Common myeloid progenitor, CD34-positive (primary cell): Measurements from ENCODE around the gene TNIP1.
A peak's percentile ranks its signal among the peaks of the same experiment; 100 is the strongest.

Source experiments
- CTCF ChIA-PET: fragments of 350-600 bp; sonication (Branson Sonifier 250); formaldehyde crosslinking; loops from one replicate; lab custom pipeline; 2021; ENCODE audit warnings: antibody characterized with exemption; lab: Charles Lee
- POLR2A ChIA-PET: fragments of 350-600 bp; sonication (Branson Sonifier 250); formaldehyde crosslinking; loops from one replicate; lab custom pipeline; 2021; ENCODE audit warnings: antibody characterized with exemption; lab: Charles Lee
- DNase-seq, 3 donors: peaks; one replicate each; pipeline versions ENCODE4 v3.0.0 to v3.0.0-alpha.2; 2013
- H3K27ac ChIP-seq, 2 experiments: 1 replicate in 1 of 2; 2 replicates in 1 of 2; pipeline ENCODE4 v1.7.0; 2013; ENCODE audit warnings: inconsistent platforms in 2 of 2, low read length in 2 of 2, mild to moderate bottlenecking in 2 of 2, low read depth in 1 of 2, moderate library complexity in 1 of 2; ENCODE audit not compliant: severe bottlenecking in 2 of 2, insufficient read depth in 1 of 2, poor library complexity in 1 of 2
- H3K27me3 ChIP-seq, 5 experiments: replicated peaks in 2 of 5; 1 replicate in 3 of 5; 2 replicates in 2 of 5; pipeline versions ENCODE4 v1.6.1 to v1.7.0; 2013; ENCODE audit warnings: low read length in 4 of 5, mild to moderate bottlenecking in 2 of 5, moderate library complexity in 2 of 5, inconsistent platforms in 1 of 5; ENCODE audit not compliant: insufficient read depth in 5 of 5, control insufficient read depth in 4 of 5
- H3K36me3 ChIP-seq, 4 experiments: 1 replicate in 2 of 4; 2 replicates in 2 of 4; pipeline versions ENCODE4 v1.6.1 to v1.7.0; 2013; ENCODE audit warnings: low read length in 3 of 4, control low read depth in 1 of 4, mild to moderate bottlenecking in 1 of 4; ENCODE audit not compliant: control insufficient read depth in 4 of 4, insufficient read depth in 4 of 4
- H3K4me1 ChIP-seq, 4 experiments: 1 replicate in 3 of 4; 2 replicates in 1 of 4; pipeline versions ENCODE4 v1.6.1 to v1.7.1; 2013; ENCODE audit warnings: low read length in 3 of 4, mild to moderate bottlenecking in 3 of 4, control low read depth in 1 of 4, inconsistent platforms in 1 of 4, moderate library complexity in 1 of 4; ENCODE audit not compliant: control insufficient read depth in 4 of 4, insufficient read depth in 4 of 4; ENCODE audit errors: control extremely low read depth in 1 of 4
- H3K4me3 ChIP-seq, 7 experiments: 1 replicate in 4 of 7; 2 replicates in 3 of 7; pipeline versions ENCODE4 v1.5.1 to v1.7.0; 2013; ENCODE audit warnings: mild to moderate bottlenecking in 7 of 7, low read length in 6 of 7, moderate library complexity in 6 of 7, inconsistent platforms in 2 of 7, low read depth in 2 of 7, control low read depth in 1 of 7; ENCODE audit not compliant: insufficient read depth in 4 of 7, control insufficient read depth in 1 of 7; ENCODE audit errors: extremely low read depth in 1 of 7
- H3K9me3 ChIP-seq, 5 experiments: 1 replicate in 4 of 5; 2 replicates in 1 of 5; pipeline versions ENCODE4 v1.6.1 to v1.7.1; 2013; ENCODE audit warnings: low read length in 4 of 5, mild to moderate bottlenecking in 2 of 5, inconsistent platforms in 1 of 5, low read depth in 1 of 5, moderate library complexity in 1 of 5; ENCODE audit not compliant: control insufficient read depth in 4 of 5, insufficient read depth in 2 of 5; ENCODE audit errors: control extremely low read depth in 1 of 5
- WGBS: methylation state at CpG from one replicate; pipeline ENCODE4 v1.1.5; 2013; ENCODE audit not compliant: insufficient coverage; 5-methylcytosine and 5-hydroxymethylcytosine counted together

The TNIP1 gene

GRCh38 chr5:151066920-151067319 is 13.9 kb downstream of the TNIP1 start:
- Histone ChIP-seq H3K9me3 (no peaks in the 10 kb centered on the region), H3K36me3 (peaks cover 2 to 54% (median 24%) of the 10 kb centered on the region in 4 experiments), H3K4me1 (peaks cover 11 to 64% (median 50%) of the 10 kb centered on the region in 4 experiments), H3K4me3 (no peak overlapping the region), H3K27ac (no peak overlapping the region), H3K27me3 (no peaks in the 10 kb centered on the region)
- POLR2A ChIA-PET, result no interaction called here
- CTCF ChIA-PET, result interaction anchor here (7.9 to 45.7 kb wide), 2 partner anchors 15 to 47 kb away, joined by 43 to 1757 read pairs; no protein-coding TSS in a partner anchor
- 100% methylated on average over 5 of the region's 6 CpGs for WGBS
- DNase-seq, result no peak

- no peak overlapping the region for H3K4me3 ChIP-seq
- ChIA-PET POLR2A (no interaction called here), CTCF (interaction anchor here (0.8 to 45.7 kb wide), 4 partner anchors 9 to 48 kb away, joined by 3 to 1757 read pairs (median 8); no protein-coding TSS in a partner anchor)
- WGBS, result no CpG with 5 or more reads among the region's 1 CpG
- no peak overlapping the region for H3K27ac ChIP-seq
- H3K4me1 ChIP-seq, result peaks cover 11 to 65% (median 55%) of the 10 kb centered on the region in 4 experiments
- no peaks in the 10 kb centered on the region for H3K27me3 ChIP-seq
- H3K36me3 ChIP-seq, result peaks cover 2 to 57% (median 30%) of the 10 kb centered on the region in 4 experiments
- DNase-seq, result no peak
- H3K9me3 ChIP-seq, result no peaks in the 10 kb centered on the region
Observed at GRCh38 chr5:151065609-151066008, 15.2 kb downstream of the TNIP1 start.

DNA sequence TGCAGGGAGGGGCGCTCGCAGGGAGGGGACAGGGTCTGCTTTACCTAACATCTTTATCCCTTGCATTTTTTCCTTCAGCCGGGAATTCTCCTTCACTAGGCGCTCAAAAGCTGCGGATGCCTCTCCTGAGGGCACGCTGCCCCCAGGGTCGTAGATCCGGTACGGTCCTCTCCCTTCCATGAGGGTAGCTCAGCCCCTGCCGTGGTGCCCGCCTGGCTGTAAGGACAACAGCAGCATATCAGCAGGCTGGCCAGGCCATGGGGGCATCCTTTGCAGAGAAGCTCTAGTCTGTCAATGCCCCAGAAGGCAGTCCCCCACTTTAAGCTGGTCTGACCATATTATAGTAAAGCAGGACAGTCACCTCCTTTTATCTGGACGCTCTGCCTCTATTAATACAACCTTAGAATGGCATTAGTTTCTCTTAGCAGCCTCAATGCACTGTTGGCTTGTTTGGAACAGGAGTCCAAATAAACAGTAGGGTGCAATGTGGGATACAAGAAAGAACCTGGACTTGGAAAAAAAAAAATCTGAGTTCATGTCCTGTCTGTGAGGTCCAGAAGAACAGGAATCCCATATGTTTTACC is 15.8 kb downstream of the TNIP1 start:
- Histone ChIP-seq H3K9me3 (no peaks in the 10 kb centered on the region), H3K4me1 (peaks cover 12 to 67% (median 61%) of the 10 kb centered on the region in 4 experiments), H3K27me3 (no peaks in the 10 kb centered on the region), H3K36me3 (peaks cover 2 to 55% (median 33%) of the 10 kb centered on the region in 4 experiments), H3K27ac (no peak overlapping the region), H3K4me3 (no peak overlapping the region)
- CTCF ChIA-PET, result interaction anchor here (0.8 to 45.7 kb wide), 5 partner anchors 9 to 48 kb away, joined by 3 to 1757 read pairs (median 8); no protein-coding TSS in a partner anchor
- POLR2A ChIA-PET, result interaction anchor here (0.6 kb wide), 1 partner anchor 9 kb away, joined by 3 read pairs; no protein-coding TSS in a partner anchor
- DNase-seq, result no peak
- WGBS, result 98% methylated on average over 10 of the region's 12 CpGs

- peaks cover 2 to 60% (median 37%) of the 10 kb centered on the region in 4 experiments for H3K36me3 ChIP-seq
- H3K4me1 ChIP-seq, result peaks cover 7 to 67% (median 61%) of the 10 kb centered on the region in 4 experiments
- H3K9me3 ChIP-seq, result no peaks in the 10 kb centered on the region
- 54% methylated on average over 10 of the region's 17 CpGs for WGBS
- POLR2A ChIA-PET, result interaction anchor here (1.0 to 1.4 kb wide), 2 partner anchors 9 to 17 kb away, joined by 4 read pairs; partner anchors contain the start of gene TNIP1
- H3K4me3 ChIP-seq, result peak overlapping the region in 1 of 7 experiments; percentile 28
- CTCF ChIA-PET, result interaction anchor here (1.0 to 45.7 kb wide), 7 partner anchors 9 to 102 kb away, joined by 3 to 1757 read pairs (median 5); no protein-coding TSS in a partner anchor
- DNase-seq, result peak in 2 of 3 donors; percentile 73 to 79
- no peaks in the 10 kb centered on the region for H3K27me3 ChIP-seq
- H3K27ac ChIP-seq, result peak overlapping the region in 1 of 2 experiments; percentile 71
Observed at GRCh38 chr5:151063142-151063989, 17.5 kb downstream of the TNIP1 start.

- ChIA-PET CTCF (interaction anchor here (1.2 to 45.7 kb wide), 6 partner anchors 10 to 103 kb away, joined by 3 to 1757 read pairs (median 6); no protein-coding TSS in a partner anchor), POLR2A (interaction anchor here (1.0 to 1.4 kb wide), 2 partner anchors 10 to 18 kb away, joined by 4 read pairs; partner anchors contain the start of gene TNIP1)
Observed at GRCh38 chr5:151062405-151063141, 18.3 kb downstream of the TNIP1 start.

GRCh38 chr5:151060742-151061141 is 20.1 kb downstream of the TNIP1 start:
- Histone ChIP-seq H3K4me1 (peaks cover 4 to 64% (median 57%) of the 10 kb centered on the region in 4 experiments), H3K27ac (peak overlapping the region; percentile 18 to 72), H3K36me3 (peaks cover 2 to 58% (median 43%) of the 10 kb centered on the region in 4 experiments), H3K9me3 (no peaks in the 10 kb centered on the region), H3K4me3 (no peak overlapping the region), H3K27me3 (no peaks in the 10 kb centered on the region)
- POLR2A ChIA-PET, result interaction anchor here (0.9 kb wide), 1 partner anchor 21 kb away, joined by 4 read pairs; no protein-coding TSS in a partner anchor
- 96% methylated on average over 6 of the region's 6 CpGs for WGBS
- DNase-seq, result no peak
- CTCF ChIA-PET, result interaction anchor here (1.1 to 45.7 kb wide), 5 partner anchors 9 to 53 kb away, joined by 3 to 1757 read pairs (median 18); partner anchors contain the start of gene TNIP1

More at GRCh38 chr5:151062405-151063141, 18.3 kb downstream of the TNIP1 start:
- WGBS, result 96% methylated on average over 5 of the region's 5 CpGs
- no peak for DNase-seq
- Histone ChIP-seq H3K4me3 (no peak overlapping the region), H3K27ac (peak overlapping the region in 1 of 2 experiments; percentile 3), H3K36me3 (peaks cover 2 to 57% (median 40%) of the 10 kb centered on the region in 4 experiments), H3K27me3 (no peaks in the 10 kb centered on the region), H3K4me1 (peaks cover 4 to 63% (median 55%) of the 10 kb centered on the region in 4 experiments), H3K9me3 (no peaks in the 10 kb centered on the region)
